Stimulated activated CD8-positive, alpha-beta memory T cell treated with anti-CD3 and anti-CD28 coated beads, Interleukin-4, amount 100 ng/mL, for 24 hours (primary cell): Measurements from ENCODE around the gene SOX13.

Experiments
- DNase-seq: peaks from one replicate; pipeline ENCODE4 v3.0.0-alpha.2; 2020; ENCODE audit warnings: low read depth

The SOX13 gene

GRCh38 chr1:204108312-204109141, 35.6 kb downstream of the SOX13 start:
- no peak for DNase-seq

GRCh38 chr1:204110894-204111633, 38.1 kb downstream of the SOX13 start:
- no peak for DNase-seq

DNA sequence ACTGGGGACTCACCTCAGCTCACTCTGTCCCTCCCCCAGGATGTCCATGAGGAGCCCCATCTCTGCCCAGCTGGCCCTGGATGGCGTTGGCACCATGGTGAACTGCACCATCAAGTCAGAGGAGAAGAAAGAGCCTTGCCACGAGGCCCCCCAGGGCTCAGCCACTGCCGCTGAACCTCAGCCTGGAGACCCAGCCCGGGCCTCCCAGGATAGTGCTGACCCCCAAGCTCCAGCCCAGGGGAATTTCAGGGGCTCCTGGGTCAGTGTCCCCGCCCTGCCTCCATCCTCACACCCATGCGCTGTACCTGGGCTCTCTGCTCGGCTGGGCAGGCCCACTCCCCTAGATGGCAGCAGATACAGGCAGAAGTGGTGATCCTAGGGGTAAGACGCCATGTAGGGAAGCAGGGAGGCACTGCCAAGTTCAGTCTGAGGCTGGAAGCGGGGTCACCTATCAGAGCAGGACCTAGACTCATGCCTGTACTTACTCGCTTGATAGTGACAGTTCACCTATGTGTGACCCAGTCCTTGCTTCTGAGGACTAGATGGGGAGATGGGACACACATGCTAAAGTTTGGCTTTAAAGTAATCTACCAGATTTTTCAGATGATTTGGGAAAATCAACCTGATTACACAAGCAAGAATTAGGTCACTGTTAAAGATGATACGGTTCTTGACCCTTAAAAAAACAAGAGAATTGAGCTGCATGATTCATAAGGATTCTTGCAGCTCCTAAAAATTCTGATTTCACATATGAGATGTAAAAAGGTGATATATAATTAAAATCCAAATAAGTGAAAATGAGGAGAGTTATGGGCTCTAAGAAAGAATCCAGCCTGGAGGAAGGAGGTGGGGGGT, 40.2 kb downstream of the SOX13 start:
- no peak for DNase-seq

- no peak for DNase-seq
Observed at GRCh38 chr1:204113896-204114295, 41.0 kb downstream of the SOX13 start.

DNA sequence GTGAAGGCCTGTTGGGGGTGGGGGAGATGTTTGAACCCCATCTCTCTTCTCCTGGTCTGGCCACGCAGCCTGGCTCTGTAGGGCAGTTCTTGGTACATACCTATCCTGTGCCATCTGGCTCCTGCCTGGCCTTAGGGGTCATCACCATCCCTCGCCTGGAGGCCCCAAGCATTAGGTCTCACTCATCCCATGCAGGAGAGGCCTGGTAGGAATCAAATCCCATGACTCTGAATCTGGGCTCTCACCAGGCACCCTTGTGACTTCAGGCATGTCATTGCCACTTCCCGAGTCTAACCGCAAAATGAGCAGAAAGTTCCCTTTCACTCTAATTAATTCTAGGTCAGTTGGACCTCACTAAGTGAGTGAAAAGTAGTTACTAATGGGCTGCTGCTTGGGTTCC, 41.7 kb downstream of the SOX13 start:
- no peak for DNase-seq

- DNase-seq: no peak
Observed at GRCh38 chr1:204115116-204115515, 42.2 kb downstream of the SOX13 start.

DNA sequence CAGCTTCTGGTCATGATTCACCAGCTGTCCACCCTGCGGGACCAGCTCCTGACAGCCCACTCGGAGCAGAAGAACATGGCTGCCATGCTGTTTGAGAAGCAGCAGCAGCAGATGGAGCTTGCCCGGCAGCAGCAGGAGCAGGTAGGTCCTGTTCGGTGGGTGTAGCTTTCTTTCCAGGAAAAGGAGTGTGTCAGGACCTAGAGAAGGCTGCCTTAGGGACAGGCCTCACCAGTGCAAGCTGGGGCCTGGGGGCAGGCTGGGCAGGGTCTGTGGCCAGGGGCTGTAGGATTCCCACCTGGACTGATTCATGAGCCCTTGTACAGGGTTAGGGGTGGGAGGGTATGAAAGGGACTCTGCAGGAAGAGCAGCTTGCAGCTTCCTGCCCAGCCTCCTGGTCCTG, 43.6 kb downstream of the SOX13 start:
- DNase-seq: no peak

GRCh38 chr1:204121840-204122555, 49.1 kb downstream of the SOX13 start:
- DNase-seq: no peak

GRCh38 chr1:204123376-204123775, 50.5 kb downstream of the SOX13 start:
- no peak for DNase-seq

DNA sequence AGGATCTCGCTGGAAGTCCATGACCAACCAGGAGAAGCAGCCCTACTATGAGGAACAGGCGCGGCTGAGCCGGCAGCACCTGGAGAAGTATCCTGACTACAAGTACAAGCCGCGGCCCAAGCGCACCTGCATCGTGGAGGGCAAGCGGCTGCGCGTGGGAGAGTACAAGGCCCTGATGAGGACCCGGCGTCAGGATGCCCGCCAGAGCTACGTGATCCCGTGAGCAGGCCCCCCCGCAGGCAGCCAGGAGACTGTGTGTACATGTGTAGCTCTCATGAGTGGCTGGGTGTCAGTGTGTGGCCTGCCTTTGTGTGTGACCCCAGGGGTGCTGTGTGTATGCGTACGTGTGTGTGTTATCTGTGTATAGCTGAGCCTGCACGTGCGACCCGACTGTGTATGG, 51.7 kb downstream of the SOX13 start:
- DNase-seq: no peak

- no peak for DNase-seq
Observed at GRCh38 chr1:204125759-204126351, 52.9 kb downstream of the SOX13 start.

- DNase-seq: no peak
Observed at GRCh38 chr1:204126386-204126785, 53.5 kb downstream of the SOX13 start.

GRCh38 chr1:204126956-204127355, 54.0 kb downstream of the SOX13 start:
- no peak for DNase-seq

GRCh38 chr1:204127597-204128242, 54.8 kb downstream of the SOX13 start:
- no peak for DNase-seq

DNA sequence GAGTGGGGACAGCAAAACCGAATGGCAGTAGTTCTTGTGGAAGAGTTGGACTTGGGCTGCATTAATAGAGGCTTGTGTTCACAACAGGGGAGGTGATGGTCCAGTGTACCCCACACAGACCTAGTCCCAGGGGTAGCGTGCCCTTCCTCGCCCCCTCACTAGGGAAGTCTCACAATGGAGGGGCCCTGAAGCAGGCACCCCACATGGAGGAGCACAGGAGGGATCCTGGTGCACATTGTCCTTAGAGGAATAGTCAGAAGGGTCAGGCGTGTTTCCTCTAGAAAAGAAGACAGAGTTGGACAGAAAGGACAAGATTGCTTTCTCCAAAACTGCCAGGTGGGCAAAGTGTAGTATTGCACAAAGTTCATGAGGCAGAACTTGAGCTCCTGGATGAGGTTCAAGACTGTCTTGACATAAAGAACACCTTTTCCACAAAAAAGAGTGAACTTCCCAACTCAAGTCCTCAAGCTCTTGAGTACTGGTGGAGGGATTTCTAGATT, 55.6 kb downstream of the SOX13 start:
- no peak for DNase-seq

GRCh38 chr1:204128964-204129896, 56.3 kb downstream of the SOX13 start:
- DNase-seq: peak; percentile 27

GRCh38 chr1:204130178-204130577, 57.3 kb downstream of the SOX13 start:
- DNase-seq: no peak

- no peak for DNase-seq
Observed at GRCh38 chr1:204130981-204131892, 58.3 kb downstream of the SOX13 start.
